Heart left ventricle (tissue), 13 donors: ENCODE data around the gene THY1.

Experiments used
- POLR2A ChIP-seq, 2 donors: fragments of 450-650 bp; IDR thresholded peaks; one replicate each; pipeline ENCODE4 v1.6.1; 2017; ENCODE audit warnings: antibody characterized with exemption in 2 of 2, mild to moderate bottlenecking in 2 of 2, moderate library complexity in 2 of 2
- TF ChIP-seq, protein P1 (sequence below), 12 donors: fragments of 200-600 bp; sonication (generic) in 4 of 12; IDR thresholded peaks; one replicate each; pipeline versions ENCODE4 v1.5.0 to v1.8.0; 2018 to 2022; ENCODE audit warnings: antibody characterized with exemption in 12 of 12, mild to moderate bottlenecking in 5 of 12
- donor health status: ischemic (EF 13 %, LVEDD 7.1; RV severe dilation, severe dysfunction).
- donor health status: DM: no; HTN: yes; CAD: no.
- donor health status: DM: no; HTN: no; CAD: no.
- donor health status: ischemic (EF 25% LVEDD 6.9; RV normal size, moderate dysfunction).
- donor health status: ischemic (EF 25% LVEDD 5.7; RV mildly dilated, moderate dysfunction).
- donor health status: ischemic (EF 35%, LVEDD 5.7; RV mildly dilated, moderate dysfunction).
- donor health status: nonischemic (EF 11% LVEDD 7.7; RV severe dilation, severe dysfunction).
- donor health status: DM: yes; HTN: yes; CAD: no.
- donor health status: PGD.
- donor health status: ischemic (EF 29% LVEDD 5.4; RV normal size, mild dysfunction).
- donor health status: nonischemic (EF 23%, LVEDD 6.1; RV moderate dilation, normal function).

DNA sequence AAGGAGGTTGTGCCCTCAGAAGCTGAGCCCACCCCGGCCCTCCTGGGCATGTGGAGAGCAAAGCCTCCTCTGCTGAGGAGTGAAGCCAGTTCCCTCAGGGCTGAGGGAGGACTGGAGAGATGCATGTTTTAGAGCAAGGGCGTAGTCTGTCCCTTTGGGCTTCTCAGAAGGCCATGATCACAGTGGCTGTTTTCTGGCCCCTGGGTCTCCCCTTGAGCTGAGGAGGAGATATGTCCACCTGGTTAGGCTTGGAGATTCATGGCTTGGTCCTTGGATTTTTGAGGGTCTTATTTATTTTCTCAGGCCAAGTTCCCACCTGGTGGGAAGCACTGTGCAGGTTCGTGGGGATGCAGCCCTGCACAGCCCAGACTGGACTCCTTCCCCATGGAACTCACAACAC lies 46.5 kb upstream of the THY1 start:
- TF ChIP-seq, protein P1, sequence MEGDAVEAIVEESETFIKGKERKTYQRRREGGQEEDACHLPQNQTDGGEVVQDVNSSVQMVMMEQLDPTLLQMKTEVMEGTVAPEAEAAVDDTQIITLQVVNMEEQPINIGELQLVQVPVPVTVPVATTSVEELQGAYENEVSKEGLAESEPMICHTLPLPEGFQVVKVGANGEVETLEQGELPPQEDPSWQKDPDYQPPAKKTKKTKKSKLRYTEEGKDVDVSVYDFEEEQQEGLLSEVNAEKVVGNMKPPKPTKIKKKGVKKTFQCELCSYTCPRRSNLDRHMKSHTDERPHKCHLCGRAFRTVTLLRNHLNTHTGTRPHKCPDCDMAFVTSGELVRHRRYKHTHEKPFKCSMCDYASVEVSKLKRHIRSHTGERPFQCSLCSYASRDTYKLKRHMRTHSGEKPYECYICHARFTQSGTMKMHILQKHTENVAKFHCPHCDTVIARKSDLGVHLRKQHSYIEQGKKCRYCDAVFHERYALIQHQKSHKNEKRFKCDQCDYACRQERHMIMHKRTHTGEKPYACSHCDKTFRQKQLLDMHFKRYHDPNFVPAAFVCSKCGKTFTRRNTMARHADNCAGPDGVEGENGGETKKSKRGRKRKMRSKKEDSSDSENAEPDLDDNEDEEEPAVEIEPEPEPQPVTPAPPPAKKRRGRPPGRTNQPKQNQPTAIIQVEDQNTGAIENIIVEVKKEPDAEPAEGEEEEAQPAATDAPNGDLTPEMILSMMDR (IDR thresholded peaks at IDR 0.05), result no peak
- no peak for TF ChIP-seq POLR2A (IDR thresholded peaks at IDR 0.05)
